H1 (cell line): ENCODE results near the gene ARHGEF19. TPM values are rescaled to one million over a fixed set of nuclear protein-coding genes. Genes with fewer than 3 reads are reported as not detected.

Source experiments
- CTCF ChIA-PET: fragments of 300-600 bp; sonication (Branson Sonifier 250); formaldehyde crosslinking; loops from one replicate; lab custom pipeline; 2021; ENCODE audit not compliant: partially characterized antibody; lab: Charles Lee
- POLR2A ChIA-PET: fragments of 300-600 bp; sonication (Branson Sonifier 250); formaldehyde crosslinking; loops from one replicate; lab custom pipeline; 2021; ENCODE audit warnings: inconsistent platforms; ENCODE audit not compliant: partially characterized antibody; lab: Charles Lee
- DNase-seq, 2 experiments: peaks; one replicate each; pipeline versions ENCODE4 v3.0.0 to v3.0.0-alpha.2; 2010 to 2022; ENCODE audit warnings: low spot score in 2 of 2, low read depth in 1 of 2, mixed read lengths in 1 of 2
- FAIRE-seq: peaks from 2 replicates; lab custom pipeline; 2011; peaks lifted over from hg19 to GRCh38; lab: Jason Lieb, UNC
- H2AFZ ChIP-seq: 2 replicates; pipeline ENCODE4 v1.8.1; 2012; ENCODE audit warnings: low read length, inconsistent platforms
- H2AK5ac ChIP-seq: 2 replicates; pipeline ENCODE4 v1.6.1; 2013; ENCODE audit warnings: low read depth, low read length
- H2BK120ac ChIP-seq: replicated peaks from 2 replicates; pipeline ENCODE3; 2013; ENCODE audit warnings: low read depth, low read length, inconsistent platforms
- H2BK12ac ChIP-seq: 2 replicates; pipeline ENCODE4 v1.6.1; 2013; ENCODE audit warnings: low read depth, low read length
- H2BK15ac ChIP-seq: 2 replicates; pipeline ENCODE4 v1.6.1; 2013; ENCODE audit warnings: low read length
- H2BK20ac ChIP-seq: 2 replicates; pipeline ENCODE4 v1.6.1; 2013; ENCODE audit warnings: low read length
- H2BK5ac ChIP-seq: 2 replicates; pipeline ENCODE4 v1.6.1; 2013; ENCODE audit warnings: low read depth, low read length
- H3K14ac ChIP-seq: 2 replicates; pipeline ENCODE4 v1.6.1; 2013; ENCODE audit warnings: inconsistent platforms; ENCODE audit not compliant: insufficient read length
- H3K18ac ChIP-seq: 2 replicates; pipeline ENCODE4 v1.6.1; 2013; ENCODE audit warnings: low read length; ENCODE audit errors: extremely low read depth
- H3K23ac ChIP-seq: 2 replicates; pipeline ENCODE4 v1.6.1; 2013; ENCODE audit warnings: inconsistent platforms; ENCODE audit not compliant: insufficient read length
- H3K23me2 ChIP-seq: 2 replicates; pipeline ENCODE4 v1.6.1; 2013; ENCODE audit warnings: low read depth, low read length
- H3K27ac ChIP-seq: 2 replicates; pipeline ENCODE4 v1.6.1; 2011; ENCODE audit warnings: low read depth, low read length, inconsistent platforms
- H3K27me3 ChIP-seq, 4 experiments: replicated peaks in 1 of 4; 1 replicate in 1 of 4; 2 replicates in 3 of 4; pipeline versions ENCODE4 v1.6.1 to v1.8.1; 2011 to 2013; ENCODE audit warnings: low read length in 3 of 4, mild to moderate bottlenecking in 3 of 4, inconsistent platforms in 2 of 4, mixed read lengths in 2 of 4, moderate library complexity in 1 of 4; ENCODE audit not compliant: control insufficient read depth in 3 of 4, insufficient read depth in 3 of 4; ENCODE audit errors: extremely low read depth in 1 of 4
- H3K36me3 ChIP-seq, 4 experiments: 2 replicates each; pipeline versions ENCODE4 v1.6.1 to v1.8.1; 2011 to 2013; ENCODE audit warnings: mild to moderate bottlenecking in 4 of 4, low read length in 3 of 4, moderate library complexity in 2 of 4, control low read depth in 1 of 4, inconsistent platforms in 1 of 4; ENCODE audit not compliant: insufficient read depth in 4 of 4, control insufficient read depth in 2 of 4
- H3K4ac ChIP-seq: replicated peaks from 2 replicates; pipeline ENCODE3; 2013; ENCODE audit warnings: low read length, low read depth, mixed read lengths, inconsistent platforms; ENCODE audit not compliant: insufficient read length
- H3K4me1 ChIP-seq, 4 experiments: replicated peaks in 1 of 4; 1 replicate in 1 of 4; 2 replicates in 3 of 4; pipeline versions ENCODE4 v1.6.1 to v1.8.1; 2011 to 2013; ENCODE audit warnings: low read length in 3 of 4, inconsistent platforms in 2 of 4, mixed read lengths in 1 of 4; ENCODE audit not compliant: insufficient read depth in 4 of 4, control insufficient read depth in 3 of 4
- H3K4me2 ChIP-seq, 2 experiments: 2 replicates each; pipeline versions ENCODE4 v1.6.1 to v1.8.1; 2011 to 2013; ENCODE audit warnings: low read depth in 2 of 2, low read length in 2 of 2, control low read depth in 1 of 2, inconsistent platforms in 1 of 2, mild to moderate bottlenecking in 1 of 2; ENCODE audit not compliant: insufficient read depth in 1 of 2
- H3K4me3 ChIP-seq, 4 experiments: fragments of 200-600, 300-600 bp in 1 of 4; sonication (generic), shearing (Covaris generic), sonication (Bioruptor Twin) in 1 of 4; 2 replicates each; pipeline versions ENCODE4 v1.5.1 to v1.8.1; 2011 to 2016; ENCODE audit warnings: low read length in 4 of 4, low read depth in 3 of 4, control low read depth in 2 of 4, inconsistent platforms in 2 of 4, mild to moderate bottlenecking in 2 of 4, mixed read lengths in 1 of 4, moderate library complexity in 1 of 4; ENCODE audit not compliant: insufficient read depth in 2 of 4; ENCODE audit errors: extremely low read depth in 1 of 4
- H3K56ac ChIP-seq: replicated peaks from 2 replicates; pipeline ENCODE3; 2013; ENCODE audit warnings: low read depth, mild to moderate bottlenecking, mixed read lengths, low read length, inconsistent platforms; ENCODE audit not compliant: insufficient read length
- H3K79me1 ChIP-seq: 2 replicates; pipeline ENCODE4 v1.6.1; 2013; ENCODE audit warnings: low read depth, low read length, control low read depth
- H3K79me2 ChIP-seq, 2 experiments: 2 replicates each; pipeline versions ENCODE4 v1.6.1 to v1.8.1; 2012 to 2013; ENCODE audit warnings: low read length in 2 of 2, mild to moderate bottlenecking in 2 of 2, inconsistent platforms in 1 of 2; ENCODE audit not compliant: insufficient read depth in 2 of 2, control insufficient read depth in 1 of 2
- H3K9ac ChIP-seq, 4 experiments: replicated peaks in 1 of 4; 1 replicate in 1 of 4; 2 replicates in 3 of 4; pipeline versions ENCODE4 v1.6.1 to v1.8.1; 2011 to 2013; ENCODE audit warnings: low read depth in 3 of 4, low read length in 3 of 4, control low read depth in 2 of 4, mild to moderate bottlenecking in 2 of 4, moderate library complexity in 2 of 4, inconsistent platforms in 1 of 4; ENCODE audit errors: extremely low read depth in 1 of 4
- H3K9me3 ChIP-seq, 2 experiments: 2 replicates each; pipeline versions ENCODE4 v1.6.1 to v1.8.1; 2012 to 2013; ENCODE audit warnings: mild to moderate bottlenecking in 2 of 2, moderate library complexity in 2 of 2, control low read depth in 1 of 2, inconsistent platforms in 1 of 2, low read depth in 1 of 2, low read length in 1 of 2, mixed read lengths in 1 of 2; ENCODE audit not compliant: insufficient read depth in 2 of 2
- H4K20me1 ChIP-seq, 2 experiments: replicated peaks in 1 of 2; 2 replicates each; pipeline versions ENCODE3 to v1.8.1; 2011 to 2013; ENCODE audit warnings: inconsistent platforms in 2 of 2, low read length in 2 of 2, mild to moderate bottlenecking in 1 of 2; ENCODE audit not compliant: insufficient read depth in 2 of 2, control insufficient read depth in 1 of 2
- H4K5ac ChIP-seq: 2 replicates; pipeline ENCODE4 v1.6.1; 2013; ENCODE audit warnings: low read length, low read depth, mixed read lengths, inconsistent platforms; ENCODE audit not compliant: insufficient read length
- H4K8ac ChIP-seq: 2 replicates; pipeline ENCODE4 v1.8.0; 2013; ENCODE audit warnings: mild to moderate bottlenecking, moderate library complexity, low read length, inconsistent platforms; ENCODE audit not compliant: insufficient read depth; ENCODE audit errors: extremely low read depth
- H4K91ac ChIP-seq: replicated peaks from 2 replicates; pipeline ENCODE3; 2013; ENCODE audit warnings: low read length, mixed read lengths, inconsistent platforms; ENCODE audit not compliant: insufficient read length
- ASH2L ChIP-seq: fragments of 200-600, 300-600 bp; sonication (generic); IDR thresholded peaks from one replicate; pipeline ENCODE4 v1.7.1; 2017; ENCODE audit warnings: low read length
- EP300 ChIP-seq, 2 experiments: IDR thresholded peaks; 1 replicate in 1 of 2; 2 replicates in 1 of 2; pipeline ENCODE4 v1.6.1; 2011 to 2012; ENCODE audit warnings: low read depth in 2 of 2, low read length in 2 of 2, mild to moderate bottlenecking in 2 of 2, borderline replicate concordance in 1 of 2, inconsistent platforms in 1 of 2, moderate library complexity in 1 of 2
- HDAC6 ChIP-seq: IDR thresholded peaks from one replicate; pipeline ENCODE4 v1.7.1; 2012; ENCODE audit warnings: low read depth, mild to moderate bottlenecking, inconsistent platforms, low read length, moderate library complexity
- JUND ChIP-seq: IDR thresholded peaks from 2 replicates; pipeline ENCODE4 v1.6.1; 2011; ENCODE audit warnings: mild to moderate bottlenecking, improper control_type of control experiment, low read length
- KDM4A ChIP-seq: IDR thresholded peaks from one replicate; pipeline ENCODE4 v1.7.1; 2012; ENCODE audit warnings: low read depth, mild to moderate bottlenecking, moderate library complexity, low read length, inconsistent platforms; ENCODE audit not compliant: severe bottlenecking
- KDM5A ChIP-seq: fragments of 200-600 bp; IDR thresholded peaks from 2 replicates; pipeline ENCODE4 v1.7.1; 2012; ENCODE audit warnings: mild to moderate bottlenecking, low read length, inconsistent platforms, mixed read lengths
- POLR2A ChIP-seq, 2 experiments: IDR thresholded peaks; 1 replicate in 1 of 2; 2 replicates in 1 of 2; pipeline ENCODE4 v1.6.1; 2011; ENCODE audit warnings: low read depth in 2 of 2, low read length in 2 of 2, mild to moderate bottlenecking in 2 of 2; ENCODE audit errors: control extremely low read depth in 1 of 2
- POLR2AphosphoS5 ChIP-seq: IDR thresholded peaks from 2 replicates; pipeline ENCODE4 v1.6.1; 2011; ENCODE audit warnings: low read depth, low read length
- RFX5 ChIP-seq: IDR thresholded peaks from 2 replicates; pipeline ENCODE4 v1.6.1; 2011; ENCODE audit warnings: low read depth, low read length, improper control_type of control experiment, borderline replicate concordance
- SIN3A ChIP-seq, 2 experiments: IDR thresholded peaks in 1 of 2; conservative IDR thresholded peaks in 1 of 2; 2 replicates each; pipeline ENCODE4 v1.6.1; 2011 to 2012; ENCODE audit warnings: low read length in 2 of 2, improper control_type of control experiment in 1 of 2, low read depth in 1 of 2, mild to moderate bottlenecking in 1 of 2
- SRF ChIP-seq: IDR thresholded peaks from 2 replicates; pipeline ENCODE4 v1.6.1; 2011; ENCODE audit warnings: mild to moderate bottlenecking, low read depth, low read length, moderate library complexity
- SUZ12 ChIP-seq: fragments of 200-600 bp; sonication (generic); IDR thresholded peaks from 2 replicates; pipeline ENCODE4 v1.6.1; 2012; ENCODE audit warnings: mild to moderate bottlenecking, inconsistent platforms, low read length, moderate library complexity, mixed read lengths
- TAF1 ChIP-seq: IDR thresholded peaks from 2 replicates; pipeline ENCODE4 v1.6.1; 2011; ENCODE audit warnings: mild to moderate bottlenecking, low read depth, low read length
- WGBS, 2 experiments: shearing (Covaris generic) in 1 of 2; methylation state at CpG; one replicate each; pipeline versions ENCODE4 v1.1.6 to v1.1.7; 2013 to 2015; ENCODE audit warnings: low lambda C conversion rate in 2 of 2, mixed read lengths in 2 of 2, inconsistent platforms in 1 of 2, low coverage in 1 of 2, missing lambda C conversion rate in 1 of 2; ENCODE audit not compliant: insufficient replicate concordance in 2 of 2, insufficient coverage in 1 of 2, insufficient read length in 1 of 2; ENCODE audit errors: extremely low coverage in 1 of 2, missing lambda C conversion rate in 1 of 2; 5-methylcytosine and 5-hydroxymethylcytosine counted together
- polyA plus RNA-seq, 7 experiments: library from polyadenylated mRNA; depleted of rRNA in 3 of 7; stranded (reverse) in 5 of 7; unstranded in 2 of 7; fragments of >200 nt in 5 of 7; fragments of 200-250 nt in 2 of 7; gene quantifications; 1 replicate in 5 of 7; 2 replicates in 1 of 7; 4 replicates in 1 of 7; pipeline versions ENCODE4 v1.2.1 to v1.2.3, GENCODE V29; 2011 to 2013; ENCODE audit warnings: missing spikeins in 2 of 7, mixed read lengths in 2 of 7
- total RNA-seq: library from RNA; stranded (reverse); fragmentation: NEBNext Ultra II Directional; extraction: Animal tissue kit (Norgen Biotek cat#: 25700); gene quantifications from 2 replicates; pipeline ENCODE4 v1.2.1, GENCODE V29; 2021
- TF ChIP-seq, protein P1 (sequence below): IDR thresholded peaks from 2 replicates; pipeline ENCODE4 v1.6.1; 2011; ENCODE audit warnings: low read depth, mild to moderate bottlenecking, low read length; ENCODE audit not compliant: insufficient read depth

The ARHGEF19 gene
- total and polyA plus RNA-seq, 2 of the 8 experiments (the other 6 are each of a cell fraction or from before 2014, with no cell fraction given): 47.5 to 56.4 TPM

DNA sequence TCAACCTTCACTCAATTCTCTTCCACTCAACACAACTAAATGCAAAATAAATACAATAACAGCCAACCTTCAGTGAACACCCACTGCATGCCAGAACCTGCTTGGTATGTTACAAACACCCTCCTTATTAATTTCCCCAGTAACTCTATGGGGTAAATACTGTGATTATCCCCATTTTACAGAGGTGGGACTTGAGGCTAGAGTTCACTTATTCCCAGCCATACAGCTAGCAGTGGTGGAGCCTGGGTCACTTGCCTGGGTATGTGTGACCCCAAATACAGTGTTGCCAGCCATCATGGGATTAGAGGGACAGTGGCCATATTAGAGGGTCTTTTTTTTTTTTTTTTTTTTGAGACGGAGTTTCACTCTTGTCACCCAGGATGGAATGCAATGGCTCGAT lies 22.9 kb upstream of the ARHGEF19 start:
- no peaks in the 10 kb centered on the region for H4K20me1 ChIP-seq
- no peak overlapping the region for H2BK15ac ChIP-seq
- no peak overlapping the region for H2AFZ ChIP-seq
- H3K4me2 ChIP-seq: no peak overlapping the region; a peak in 1 of 4 replicates
- no peak overlapping the region for H4K8ac ChIP-seq
- DNase-seq: no peak
- H3K79me1 ChIP-seq: no peaks in the 10 kb centered on the region; the same call in 1 of the 2 replicates
- no peak for FAIRE-seq
- H3K23ac ChIP-seq: no peak overlapping the region
- H3K4me1 ChIP-seq: peaks cover 0 to 9% (median 3%) of the 10 kb centered on the region in 4 experiments; a peak in 5 of 7 replicates
- no peaks in the 10 kb centered on the region for H3K79me2 ChIP-seq
- no peak overlapping the region for H3K4me3 ChIP-seq
- no peak overlapping the region for H4K91ac ChIP-seq
- no peak overlapping the region for H4K5ac ChIP-seq
- H3K9me3 ChIP-seq: no peaks in the 10 kb centered on the region
- no peak overlapping the region for H2BK120ac ChIP-seq
- H3K27ac ChIP-seq: no peak overlapping the region
- no peak overlapping the region for H3K56ac ChIP-seq
- H3K18ac ChIP-seq: no peak overlapping the region
- H3K9ac ChIP-seq: no peak overlapping the region
- H3K36me3 ChIP-seq: no peaks in the 10 kb centered on the region
- CTCF ChIA-PET: interaction anchor here (0.8 to 13.8 kb wide), 7 partner anchors 8 to 156 kb away, joined by 3 to 106 read pairs (median 5); partner anchors contain the start of gene ARHGEF19
- POLR2A ChIA-PET: no interaction called here
- no peaks in the 10 kb centered on the region; a peak in 1 of 7 replicates for H3K27me3 ChIP-seq
- WGBS, 2 experiments: 80% methylated on average over 1 of the region's 2 CpGs; no CpG with 5 or more reads in 1 of the 2 experiments
- peaks cover 6% of the 10 kb centered on the region for H3K23me2 ChIP-seq
- no peak overlapping the region for H2AK5ac ChIP-seq
- H2BK5ac ChIP-seq: no peak overlapping the region
- no peak overlapping the region for H3K14ac ChIP-seq
- no peak overlapping the region for H2BK12ac ChIP-seq
- no peak overlapping the region for H2BK20ac ChIP-seq
- no peak overlapping the region for H3K4ac ChIP-seq
- TF ChIP-seq SIN3A (conservative IDR thresholded peaks at IDR 0.05 in 1 of 2, IDR thresholded peaks at IDR 0.05 in 1 of 2; ENCODE audit: low read depth in 1 of 2, low read length in 2 of 2): no peak
- TF ChIP-seq KDM5A: no peak
- no peak for TF ChIP-seq ASH2L
- TF ChIP-seq POLR2AphosphoS5: no peak
- TF ChIP-seq, protein P1, sequence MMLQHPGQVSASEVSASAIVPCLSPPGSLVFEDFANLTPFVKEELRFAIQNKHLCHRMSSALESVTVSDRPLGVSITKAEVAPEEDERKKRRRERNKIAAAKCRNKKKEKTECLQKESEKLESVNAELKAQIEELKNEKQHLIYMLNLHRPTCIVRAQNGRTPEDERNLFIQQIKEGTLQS: no peak
- TF ChIP-seq RFX5: no peak
- TF ChIP-seq TAF1: no peak
- no peak for TF ChIP-seq POLR2A (IDR thresholded peaks at IDR 0.05; ENCODE audit: control extremely low read depth in 1 of 2, low read depth in 2 of 2, low read length in 2 of 2)
- TF ChIP-seq JUND: no peak
- no peak for TF ChIP-seq KDM4A
- TF ChIP-seq EP300 (IDR thresholded peaks at IDR 0.05; ENCODE audit: borderline replicate concordance in 1 of 2, low read depth in 2 of 2, low read length in 2 of 2): no peak
- no peak for TF ChIP-seq SRF
- TF ChIP-seq HDAC6: no peak
- TF ChIP-seq SUZ12: no peak
